ENCODE measurements around the gene SNUPN.
A peak's percentile ranks its signal among the peaks of the same experiment; 100 is the strongest.

Gene SNUPN

DNA sequence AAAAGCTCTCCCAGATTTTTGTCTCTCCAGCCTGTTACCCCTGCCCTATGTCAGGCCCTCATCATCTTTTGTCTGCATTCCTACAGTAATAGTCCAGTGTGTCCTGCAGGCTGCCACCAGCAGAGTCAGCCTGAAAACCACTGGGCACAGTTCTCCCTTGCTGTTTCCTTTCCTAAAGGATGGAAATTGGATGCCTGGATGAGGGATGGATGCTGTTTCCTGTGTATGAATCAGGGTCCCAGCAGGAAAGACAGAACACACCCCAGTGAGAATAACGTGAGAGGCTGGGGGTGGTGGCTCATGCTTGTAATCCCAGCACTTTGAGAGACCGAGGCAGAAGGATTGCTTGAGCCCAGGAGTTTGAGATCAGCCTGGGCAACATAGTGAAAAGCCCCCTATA, 18.9 kb upstream of the SNUPN start:
- Histone ChIP-seq H3K27me3 (ENCODE audit: insufficient read depth, low read length) (no peaks in the 10 kb centered on the region), H3K9me3 (ENCODE audit: low read length) (no peaks in the 10 kb centered on the region), H3K27ac (ENCODE audit: low read depth, low read length, poor library complexity, severe bottlenecking) (no peak overlapping the region), H3K36me3 (ENCODE audit: insufficient read depth, low read length) (no peaks in the 10 kb centered on the region), H3K9me2 (ENCODE audit: low read depth, low read length) (no peaks in the 10 kb centered on the region), H2AFZ (ENCODE audit: low read length) (no peak overlapping the region), H4K20me1 (ENCODE audit: insufficient read depth, low read length) (no peaks in the 10 kb centered on the region), H3K4me2 (ENCODE audit: low read length) (no peak overlapping the region), H3K9ac (ENCODE audit: low read length) (no peak overlapping the region), H3K4me3 (ENCODE audit: low read depth, low read length, poor library complexity, severe bottlenecking) (no peak overlapping the region), H3K79me2 (ENCODE audit: insufficient read depth, low read length) (peaks cover 3% of the 10 kb centered on the region; the same call in 1 of the 2 replicates), H3F3A (ENCODE audit: insufficient read depth, low read length) (no peaks in the 10 kb centered on the region), H3K4me1 (ENCODE audit: insufficient read depth, low read length, severe bottlenecking) (peaks cover 14% of the 10 kb centered on the region)
- TF ChIP-seq, protein P1, sequence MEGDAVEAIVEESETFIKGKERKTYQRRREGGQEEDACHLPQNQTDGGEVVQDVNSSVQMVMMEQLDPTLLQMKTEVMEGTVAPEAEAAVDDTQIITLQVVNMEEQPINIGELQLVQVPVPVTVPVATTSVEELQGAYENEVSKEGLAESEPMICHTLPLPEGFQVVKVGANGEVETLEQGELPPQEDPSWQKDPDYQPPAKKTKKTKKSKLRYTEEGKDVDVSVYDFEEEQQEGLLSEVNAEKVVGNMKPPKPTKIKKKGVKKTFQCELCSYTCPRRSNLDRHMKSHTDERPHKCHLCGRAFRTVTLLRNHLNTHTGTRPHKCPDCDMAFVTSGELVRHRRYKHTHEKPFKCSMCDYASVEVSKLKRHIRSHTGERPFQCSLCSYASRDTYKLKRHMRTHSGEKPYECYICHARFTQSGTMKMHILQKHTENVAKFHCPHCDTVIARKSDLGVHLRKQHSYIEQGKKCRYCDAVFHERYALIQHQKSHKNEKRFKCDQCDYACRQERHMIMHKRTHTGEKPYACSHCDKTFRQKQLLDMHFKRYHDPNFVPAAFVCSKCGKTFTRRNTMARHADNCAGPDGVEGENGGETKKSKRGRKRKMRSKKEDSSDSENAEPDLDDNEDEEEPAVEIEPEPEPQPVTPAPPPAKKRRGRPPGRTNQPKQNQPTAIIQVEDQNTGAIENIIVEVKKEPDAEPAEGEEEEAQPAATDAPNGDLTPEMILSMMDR (IDR thresholded peaks at IDR 0.05; ENCODE audit: low read length): no peak
- no peak for TF ChIP-seq EZH2 (IDR thresholded peaks at IDR 0.05; ENCODE audit: borderline replicate concordance, low read length)

DNA sequence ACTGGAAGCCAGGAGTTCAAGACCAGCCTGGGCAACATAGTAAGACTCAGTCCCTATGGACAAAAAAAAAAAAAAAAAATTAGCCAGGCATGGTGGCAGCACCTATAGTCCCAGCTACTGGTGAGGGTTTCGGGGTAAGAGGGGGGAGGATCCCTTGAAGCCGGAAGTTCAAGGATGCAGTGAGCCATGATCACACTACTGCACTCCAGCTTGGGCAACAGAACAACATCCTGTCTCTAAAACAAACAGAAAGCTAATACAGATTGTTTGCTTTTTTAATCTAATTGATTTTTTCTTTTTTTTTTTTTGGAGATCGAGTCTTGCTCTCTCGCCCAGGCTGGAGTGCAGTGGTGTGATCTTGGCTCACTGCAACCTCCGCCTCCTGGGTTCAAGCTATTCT, 16.1 kb upstream of the SNUPN start:
- Histone ChIP-seq H3K4me3 (ENCODE audit: low read depth, low read length, poor library complexity, severe bottlenecking) (no peak overlapping the region), H3K36me3 (ENCODE audit: insufficient read depth, low read length) (peaks cover 14% of the 10 kb centered on the region; the same call in 1 of the 2 replicates), H3K9ac (ENCODE audit: low read length) (no peak overlapping the region), H4K20me1 (ENCODE audit: insufficient read depth, low read length) (no peaks in the 10 kb centered on the region), H3K4me1 (ENCODE audit: insufficient read depth, low read length, severe bottlenecking) (peaks cover 19% of the 10 kb centered on the region), H3K9me2 (ENCODE audit: low read depth, low read length) (no peaks in the 10 kb centered on the region), H3K4me2 (ENCODE audit: low read length) (no peak overlapping the region), H3K9me3 (ENCODE audit: low read length) (no peaks in the 10 kb centered on the region), H3K27ac (ENCODE audit: low read depth, low read length, poor library complexity, severe bottlenecking) (no peak overlapping the region), H3F3A (ENCODE audit: insufficient read depth, low read length) (no peaks in the 10 kb centered on the region), H2AFZ (ENCODE audit: low read length) (no peak overlapping the region), H3K79me2 (ENCODE audit: insufficient read depth, low read length) (peaks cover 13% of the 10 kb centered on the region), H3K27me3 (ENCODE audit: insufficient read depth, low read length) (no peaks in the 10 kb centered on the region)
- TF ChIP-seq, protein P1 (IDR thresholded peaks at IDR 0.05; ENCODE audit: low read length): no peak
- no peak for TF ChIP-seq EZH2 (IDR thresholded peaks at IDR 0.05; ENCODE audit: borderline replicate concordance, low read length)

GRCh38 chr15:75641179-75641503, 15.6 kb upstream of the SNUPN start:
- Histone ChIP-seq H3K9ac (ENCODE audit: low read length) (no peak overlapping the region), H3K36me3 (ENCODE audit: insufficient read depth, low read length) (peaks cover 14% of the 10 kb centered on the region; the same call in 1 of the 2 replicates), H3K9me2 (ENCODE audit: low read depth, low read length) (no peaks in the 10 kb centered on the region), H3K27ac (ENCODE audit: low read depth, low read length, poor library complexity, severe bottlenecking) (no peak overlapping the region), H3K4me3 (ENCODE audit: low read depth, low read length, poor library complexity, severe bottlenecking) (peak overlapping the region; percentile 79), H4K20me1 (ENCODE audit: insufficient read depth, low read length) (no peaks in the 10 kb centered on the region), H3K27me3 (ENCODE audit: insufficient read depth, low read length) (no peaks in the 10 kb centered on the region), H3K4me2 (ENCODE audit: low read length) (peak overlapping the region; percentile 88), H3K79me2 (ENCODE audit: insufficient read depth, low read length) (peaks cover 13% of the 10 kb centered on the region), H3F3A (ENCODE audit: insufficient read depth, low read length) (no peaks in the 10 kb centered on the region), H3K4me1 (ENCODE audit: insufficient read depth, low read length, severe bottlenecking) (peaks cover 19% of the 10 kb centered on the region), H3K9me3 (ENCODE audit: low read length) (no peaks in the 10 kb centered on the region), H2AFZ (ENCODE audit: low read length) (no peak overlapping the region)
- TF ChIP-seq EZH2 (IDR thresholded peaks at IDR 0.05; ENCODE audit: borderline replicate concordance, low read length): no peak
- TF ChIP-seq, protein P1 (IDR thresholded peaks at IDR 0.05; ENCODE audit: low read length): no peak; the same call in 1 of the 2 replicates
